Mucosa of descending colon (tissue), 3 donors: Measurements from ENCODE around the gene CABP4. TPM values are rescaled to one million over a fixed set of nuclear protein-coding genes. Genes with fewer than 3 reads are reported as not detected.

Experiments used
- ATAC-seq: fragments of 200-7000 bp; cut with Tn5 transposase; one replicate; pipeline ENCODE4 v1.9.1; 2020; ENCODE audit warnings: mild to moderate bottlenecking, moderate library complexity
- DNase-seq, 3 donors: peaks; one replicate each; pipeline ENCODE4 v3.0.0-alpha.2; 2020
- H3K36me3 ChIP-seq: fragments of 200-600 bp; one replicate; pipeline ENCODE4 v1.8.0; 2021; ENCODE audit warnings: low read depth, mild to moderate bottlenecking
- H3K4me1 ChIP-seq: fragments of 200-600 bp; one replicate; pipeline ENCODE4 v1.8.0; 2021; ENCODE audit warnings: low read depth, mild to moderate bottlenecking
- H3K4me3 ChIP-seq: fragments of 200-600 bp; one replicate; pipeline ENCODE4 v1.8.0; 2021; ENCODE audit warnings: mild to moderate bottlenecking
- H3K9me3 ChIP-seq: fragments of 200-600 bp; one replicate; pipeline ENCODE4 v1.8.0; 2021; ENCODE audit warnings: mild to moderate bottlenecking
- intact Hi-C, 2 donors: fragments of 100-400 bp; cut with DNase I in 1 of 2; cut with micrococcal nuclease in 1 of 2; formaldehyde crosslinking; loops; one replicate each; pipeline versions ENCODE4 v1.11.0 to v1.11.1; 2022; cut with DNase I, micrococcal nuclease
- total RNA-seq, 3 donors: library from RNA; stranded (reverse); fragmentation: NEBNext Ultra II Directional in 2 of 3; extraction: Animal tissue kit (Norgen Biotek cat#: 25700) in 2 of 3; gene quantifications; one replicate each; pipeline versions ENCODE4 v1.2.1 to v1.2.4, GENCODE V29; 2021 to 2023
- TF ChIP-seq, protein P1 (sequence below): fragments of 200-600 bp; IDR thresholded peaks from one replicate; pipeline ENCODE4 v1.8.0; 2022; ENCODE audit warnings: antibody characterized with exemption, mild to moderate bottlenecking
- donor health status: DM: no; HTN: no; CAD: no; lungs with moderate emphysema.
- donor health status: DM: no; HTN: no; CAD: no.
- donor health status: DM: no; HTN: yes; CAD: no.

CABP4 gene
- total RNA-seq, 3 donors from 2014 or later, result 0.95 to 1.9 (median 1.2) TPM

DNA sequence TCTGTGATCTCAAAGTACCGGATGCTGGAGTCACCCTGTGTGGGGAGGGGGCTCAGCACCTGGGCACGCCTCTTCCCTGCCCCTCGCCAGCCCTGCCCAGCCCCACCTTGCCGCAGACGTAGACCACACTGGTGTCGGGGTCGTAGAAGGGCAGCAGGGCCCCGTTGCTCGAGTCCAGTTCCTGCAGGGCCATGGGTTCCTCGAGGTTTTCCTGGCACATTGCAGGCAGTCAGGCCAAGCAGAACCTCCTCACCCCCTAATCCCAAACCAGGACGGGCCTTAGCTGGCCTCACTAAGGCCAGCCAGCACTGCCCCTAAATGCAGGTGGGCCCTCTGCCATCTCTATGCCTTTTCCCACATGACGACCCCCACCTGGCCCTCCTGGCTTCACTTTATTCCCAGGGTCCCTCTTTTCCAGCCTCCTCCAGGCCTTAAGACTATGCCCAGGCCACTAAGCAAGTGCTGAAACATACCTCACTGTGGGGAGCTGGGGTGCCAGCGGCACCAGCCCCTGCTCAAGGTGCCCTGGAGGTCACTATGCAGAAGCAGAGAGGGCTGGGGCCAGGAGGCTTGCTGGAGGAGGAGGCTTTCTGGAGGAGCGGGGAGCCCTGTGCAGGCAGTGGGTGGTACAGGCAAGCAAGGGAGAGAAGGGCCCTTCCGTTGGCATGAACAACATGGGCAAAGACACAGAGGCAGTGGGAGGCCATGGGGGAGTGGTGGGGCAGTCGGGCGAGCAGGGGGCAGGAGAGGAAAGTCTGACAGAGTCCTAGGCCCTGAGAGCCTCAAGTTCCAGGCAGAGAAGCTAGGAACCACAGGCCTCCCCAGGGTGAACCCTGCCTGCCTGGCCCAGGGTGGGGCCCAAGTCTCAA is 14.7 kb upstream of the CABP4 start:
- no peak for ATAC-seq
- no peak for DNase-seq
- Histone ChIP-seq H3K9me3 (no peaks in the 10 kb centered on the region), H3K4me1 (peaks cover 19% of the 10 kb centered on the region), H3K4me3 (no peak overlapping the region), H3K36me3 (no peaks in the 10 kb centered on the region)
- TF ChIP-seq, protein P1, sequence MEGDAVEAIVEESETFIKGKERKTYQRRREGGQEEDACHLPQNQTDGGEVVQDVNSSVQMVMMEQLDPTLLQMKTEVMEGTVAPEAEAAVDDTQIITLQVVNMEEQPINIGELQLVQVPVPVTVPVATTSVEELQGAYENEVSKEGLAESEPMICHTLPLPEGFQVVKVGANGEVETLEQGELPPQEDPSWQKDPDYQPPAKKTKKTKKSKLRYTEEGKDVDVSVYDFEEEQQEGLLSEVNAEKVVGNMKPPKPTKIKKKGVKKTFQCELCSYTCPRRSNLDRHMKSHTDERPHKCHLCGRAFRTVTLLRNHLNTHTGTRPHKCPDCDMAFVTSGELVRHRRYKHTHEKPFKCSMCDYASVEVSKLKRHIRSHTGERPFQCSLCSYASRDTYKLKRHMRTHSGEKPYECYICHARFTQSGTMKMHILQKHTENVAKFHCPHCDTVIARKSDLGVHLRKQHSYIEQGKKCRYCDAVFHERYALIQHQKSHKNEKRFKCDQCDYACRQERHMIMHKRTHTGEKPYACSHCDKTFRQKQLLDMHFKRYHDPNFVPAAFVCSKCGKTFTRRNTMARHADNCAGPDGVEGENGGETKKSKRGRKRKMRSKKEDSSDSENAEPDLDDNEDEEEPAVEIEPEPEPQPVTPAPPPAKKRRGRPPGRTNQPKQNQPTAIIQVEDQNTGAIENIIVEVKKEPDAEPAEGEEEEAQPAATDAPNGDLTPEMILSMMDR, result no peak
- intact Hi-C loops, result no loop called here

DNA sequence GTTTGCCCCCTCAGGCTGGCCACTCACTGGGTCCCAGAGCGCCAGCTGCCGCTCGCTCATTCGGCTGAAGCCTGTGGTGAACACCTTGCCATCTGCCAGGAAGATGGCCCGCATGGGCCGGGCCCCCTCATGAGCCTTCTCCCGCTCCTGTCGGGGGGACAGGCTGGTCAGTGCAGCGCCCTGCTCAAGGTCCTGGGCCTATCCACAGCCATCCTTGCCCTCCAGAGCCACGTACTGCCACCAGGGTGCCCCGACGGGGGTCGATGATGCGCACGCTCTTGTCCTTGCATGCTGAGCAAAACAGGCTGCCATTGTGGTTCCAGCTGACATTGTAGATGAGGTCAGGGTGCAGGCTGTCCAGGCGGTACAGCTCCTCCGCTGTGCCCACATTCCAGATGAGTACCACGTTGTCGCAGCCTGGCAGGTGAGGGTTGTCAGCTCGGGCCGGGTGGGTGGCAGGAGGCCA is 14.0 kb upstream of the CABP4 start:
- TF ChIP-seq, protein P1, result no peak
- no peak for ATAC-seq
- intact Hi-C loops, result no loop called here
- no peak for DNase-seq
- H3K9me3 ChIP-seq, result no peaks in the 10 kb centered on the region
- no peaks in the 10 kb centered on the region for H3K36me3 ChIP-seq
- peaks cover 19% of the 10 kb centered on the region for H3K4me1 ChIP-seq
- no peak overlapping the region for H3K4me3 ChIP-seq

DNA sequence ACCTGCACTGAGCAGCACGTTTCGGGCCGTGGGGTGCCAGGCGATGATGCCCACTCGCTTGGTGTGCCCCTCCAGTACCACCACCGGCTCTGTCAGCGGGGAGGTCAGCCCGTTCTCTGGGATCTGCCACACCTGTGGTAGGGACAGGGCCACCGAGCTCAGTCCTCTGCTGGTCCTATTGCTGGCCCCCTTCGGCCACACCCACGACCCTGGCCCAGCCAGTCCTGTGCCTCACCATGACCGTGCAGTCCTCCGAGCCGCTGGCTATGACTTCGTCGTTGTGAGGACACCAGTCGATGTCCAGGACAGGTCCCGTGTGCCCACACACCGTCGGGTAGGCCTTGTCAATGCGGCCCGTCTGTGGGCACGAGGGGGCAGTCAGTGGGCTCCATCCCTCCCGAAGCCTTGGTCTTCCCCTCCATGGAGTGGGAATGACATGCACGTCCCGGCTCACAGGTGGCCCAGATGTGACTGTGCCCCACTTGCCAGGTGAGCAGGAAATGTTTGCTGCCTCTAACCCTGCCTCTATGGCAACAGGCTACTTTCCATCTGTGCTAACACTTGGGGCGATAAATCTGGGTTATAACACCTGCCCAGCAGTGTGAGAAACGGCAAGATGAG is 13.3 kb upstream of the CABP4 start:
- no peak for ATAC-seq
- H3K9me3 ChIP-seq, result no peaks in the 10 kb centered on the region
- H3K4me1 ChIP-seq, result peaks cover 19% of the 10 kb centered on the region
- no peak for DNase-seq
- H3K4me3 ChIP-seq, result no peak overlapping the region
- intact Hi-C loops, result no loop called here
- no peaks in the 10 kb centered on the region for H3K36me3 ChIP-seq
- TF ChIP-seq, protein P1, result no peak

DNA sequence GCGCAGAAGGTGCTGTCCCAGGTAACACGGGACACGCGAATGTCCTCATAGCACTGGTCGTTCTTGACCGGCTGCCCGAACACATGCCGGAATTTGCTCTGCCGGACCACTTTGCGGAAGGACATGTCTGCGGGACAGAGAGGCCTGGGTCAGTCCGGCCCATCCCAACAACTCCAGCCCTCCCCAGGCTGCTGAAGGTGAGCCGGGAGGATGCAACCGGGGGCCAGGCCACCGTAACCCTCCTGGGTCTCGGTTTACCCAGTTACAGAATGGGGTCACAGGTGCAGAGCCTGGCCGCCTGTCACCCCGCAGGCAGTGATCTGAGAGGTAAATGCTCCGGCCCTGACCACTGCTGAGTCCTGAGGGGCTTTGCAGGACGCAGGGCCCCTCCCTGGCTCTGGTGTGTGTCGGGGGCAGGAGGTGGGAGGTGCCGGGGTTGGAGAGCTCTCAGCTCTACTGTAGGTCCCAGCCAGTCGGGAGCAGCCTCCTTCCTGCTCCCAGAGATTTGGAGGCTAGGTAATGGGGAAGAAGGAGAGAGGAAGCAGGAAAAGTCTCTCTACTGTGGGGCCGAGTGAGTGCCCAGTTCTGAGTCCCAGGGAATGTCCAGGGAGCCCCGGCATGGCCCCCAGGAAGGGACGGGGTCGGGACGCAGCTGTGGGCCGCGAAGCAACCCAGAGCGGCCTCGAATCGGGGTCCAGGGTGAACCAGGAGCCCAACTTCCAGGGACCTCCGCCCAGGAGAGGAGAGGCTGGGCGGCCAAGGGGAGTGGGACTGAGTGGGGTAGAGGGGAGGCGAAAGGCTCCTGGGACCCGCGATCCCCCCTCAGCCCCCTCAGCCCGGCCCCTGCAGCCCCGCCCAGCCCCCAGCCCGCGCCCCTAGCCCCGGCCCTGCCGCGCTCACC is 12.4 kb upstream of the CABP4 start:
- intact Hi-C loops, result no loop called here
- ATAC-seq, result peak; percentile 21
- no peak for DNase-seq
- Histone ChIP-seq H3K9me3 (no peaks in the 10 kb centered on the region), H3K4me1 (peaks cover 19% of the 10 kb centered on the region), H3K36me3 (no peaks in the 10 kb centered on the region), H3K4me3 (peak overlapping the region; percentile 80)
- TF ChIP-seq, protein P1, result no peak

DNA sequence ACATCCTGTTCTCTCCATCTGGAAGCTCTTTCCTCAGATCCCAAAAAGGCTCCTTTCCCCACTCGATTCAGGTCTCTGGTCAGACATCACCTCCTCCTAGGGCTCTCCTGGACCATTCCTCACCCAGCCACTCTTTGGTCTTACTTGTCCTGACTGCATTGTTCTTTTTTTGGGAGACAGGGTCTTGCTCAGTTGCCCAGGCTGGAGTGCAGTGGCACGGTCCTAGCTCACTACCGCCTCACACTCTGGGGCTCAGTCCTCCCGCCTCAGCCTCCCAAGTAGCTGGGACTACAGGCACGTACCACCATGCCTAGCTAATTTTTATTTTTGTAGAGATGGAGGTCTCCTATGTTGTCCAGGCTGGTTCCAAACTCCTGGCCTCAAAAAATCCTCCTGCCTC is 9.6 kb upstream of the CABP4 start:
- no peaks in the 10 kb centered on the region for H3K36me3 ChIP-seq
- intact Hi-C loops, result no loop called here
- TF ChIP-seq, protein P1, result no peak
- H3K4me1 ChIP-seq, result peaks cover 7% of the 10 kb centered on the region
- no peak overlapping the region for H3K4me3 ChIP-seq
- no peaks in the 10 kb centered on the region for H3K9me3 ChIP-seq
- DNase-seq (no peak), ATAC-seq (no peak)
